Limb (tissue), 2 donors: Measurements from ENCODE around the gene TRIM10.
"Not testable (repeated sequence)": the region's sequence is repeated elsewhere in the genome, so short reads cannot be mapped to it uniquely, and the experiment has no call there.

Source experiments
- DNase-seq, 2 donors: peaks; one replicate each; pipeline ENCODE4 v3.0.0-alpha.2; 2016; ENCODE audit errors: extremely low spot score in 2 of 2

TRIM10 gene

DNA sequence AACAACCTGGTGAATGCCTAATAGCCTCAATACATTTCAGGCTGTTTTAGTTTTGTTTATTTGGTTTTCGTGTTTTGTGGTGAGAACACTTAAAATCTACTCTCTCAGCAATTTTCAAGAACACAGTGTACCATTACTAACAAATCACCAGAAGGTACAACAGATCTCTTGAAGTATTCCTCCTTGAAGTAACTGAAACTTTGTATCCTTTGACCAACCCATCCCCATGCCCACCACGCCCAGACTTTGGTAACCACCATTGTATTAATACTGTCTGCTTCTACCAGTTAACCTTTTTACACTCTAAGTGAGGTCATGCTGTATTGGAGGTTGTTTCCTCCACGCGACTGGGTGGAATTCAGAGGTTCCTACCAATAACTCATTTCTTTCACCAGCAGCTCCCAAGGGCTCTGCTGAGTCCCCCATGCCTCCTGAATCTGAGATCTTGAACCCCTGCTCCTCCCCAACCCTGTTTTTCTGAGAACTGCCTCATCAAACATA, 30.8 kb downstream of the TRIM10 start:
- no peak for DNase-seq

GRCh38 chr6:30129265-30130178, 31.5 kb downstream of the TRIM10 start:
- DNase-seq = no peak

- DNase-seq = no peak
Observed at GRCh38 chr6:30127238-30128093, 33.5 kb downstream of the TRIM10 start.

- no peak for DNase-seq
Observed at GRCh38 chr6:30122515-30122914, 38.5 kb downstream of the TRIM10 start.

- no peak for DNase-seq
Observed at GRCh38 chr6:30121446-30122366, 39.3 kb downstream of the TRIM10 start.

- not testable (repeated sequence) for DNase-seq
Observed at GRCh38 chr6:30118691-30119090, 42.3 kb downstream of the TRIM10 start.

- no peak for DNase-seq
Observed at GRCh38 chr6:30116724-30117123, 44.3 kb downstream of the TRIM10 start.

- DNase-seq = no peak
Observed at GRCh38 chr6:30113841-30114240, 47.2 kb downstream of the TRIM10 start.

GRCh38 chr6:30113003-30113759, 47.8 kb downstream of the TRIM10 start, which contains the start of gene TRIM31:
TRIM31 (minus strand) TSS chr6:30113090; CDS start chr6:30112805, 285 bp downstream.
- no peak for DNase-seq

DNA sequence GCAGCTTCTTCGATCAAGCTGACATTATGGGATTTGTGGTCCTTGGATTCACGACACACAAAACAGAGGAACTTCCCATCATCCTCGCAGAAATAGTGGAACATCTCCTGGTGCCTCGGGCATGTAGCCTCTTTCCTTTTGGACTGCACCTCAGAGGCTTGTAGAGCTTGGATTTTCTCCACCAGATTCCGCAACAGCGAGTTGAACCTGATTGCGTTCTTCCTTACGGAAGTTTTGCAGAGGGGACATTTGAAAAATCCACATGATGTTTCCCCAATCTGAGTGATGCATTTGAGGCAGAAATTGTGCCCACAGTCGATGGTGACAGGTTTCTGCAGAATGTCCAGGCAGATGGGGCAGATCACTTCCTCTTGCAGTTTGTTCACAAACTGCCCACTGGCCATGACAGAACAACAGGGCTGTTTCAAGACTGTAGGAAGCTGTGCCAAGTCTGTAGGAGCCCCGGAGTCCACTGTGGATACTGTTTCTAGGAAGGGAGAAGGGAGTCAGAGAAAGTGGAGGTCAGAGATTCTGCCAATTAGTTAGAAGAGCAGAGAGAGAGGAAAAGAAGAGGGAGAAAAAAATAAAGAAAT, 48.5 kb downstream of the TRIM10 start:
- DNase-seq = no peak

GRCh38 chr6:30111266-30111856, 49.6 kb downstream of the TRIM10 start:
- no peak for DNase-seq

GRCh38 chr6:30104661-30105060, 56.4 kb downstream of the TRIM10 start:
- DNase-seq = no peak

DNA sequence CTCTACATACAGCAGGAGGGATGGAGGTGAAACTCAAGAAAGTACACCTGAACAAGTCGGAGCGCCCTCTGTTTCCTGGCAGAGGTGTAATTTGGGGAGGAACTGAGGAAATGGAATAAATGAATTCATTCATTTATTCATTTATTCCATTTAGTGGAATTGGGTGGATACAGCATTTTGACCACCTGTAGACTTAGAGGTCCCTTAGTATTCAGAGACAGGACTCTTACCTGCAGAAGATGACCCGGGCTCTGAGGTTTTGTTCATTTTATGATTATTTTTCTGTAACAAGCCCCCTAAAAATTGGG, 57.2 kb downstream of the TRIM10 start:
- no peak for DNase-seq

DNA sequence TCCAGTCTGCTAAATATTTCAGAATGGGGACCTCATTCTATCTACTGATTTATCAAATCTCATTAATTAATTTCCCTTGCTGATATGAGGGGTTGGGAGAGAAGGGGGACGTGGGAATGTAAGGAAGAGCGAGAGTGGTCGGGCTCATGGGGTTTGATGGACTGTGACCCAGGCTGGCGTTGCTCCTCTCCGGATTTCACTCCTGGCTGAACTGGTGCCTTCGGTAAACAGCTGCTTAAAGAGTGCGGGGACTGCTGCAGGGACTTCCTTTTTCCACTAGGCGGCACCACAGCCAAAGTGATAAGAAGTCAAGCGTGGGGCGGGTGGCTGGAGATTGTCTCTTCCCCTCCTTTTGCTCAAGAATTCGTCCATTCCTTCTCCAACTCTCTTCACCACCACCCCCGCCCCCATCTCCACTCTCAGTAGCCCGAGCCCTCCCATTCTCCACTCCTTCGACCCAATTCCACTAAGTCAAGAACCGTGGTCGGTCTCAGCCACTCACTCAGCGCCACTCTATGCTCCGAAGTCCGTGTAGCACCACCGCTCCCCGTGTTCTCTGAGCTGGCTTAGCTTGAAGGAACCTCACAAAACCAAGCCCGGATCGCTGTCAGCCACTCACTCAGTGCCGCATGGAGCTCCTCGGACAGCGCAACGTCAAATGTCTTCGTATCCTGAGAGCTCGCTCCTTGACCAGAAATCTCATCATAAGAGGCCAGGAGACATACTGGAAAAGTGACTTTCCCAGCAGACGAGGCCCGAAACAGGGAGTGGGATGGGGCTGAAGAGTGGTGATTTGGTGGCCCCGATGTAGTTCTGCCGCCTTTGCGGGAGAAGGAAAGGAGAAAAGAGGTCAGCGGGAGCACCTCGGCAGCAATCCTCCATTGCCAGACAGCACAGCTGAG, 57.8 kb downstream of the TRIM10 start:
- DNase-seq = peak; percentile 74 to 77

DNA sequence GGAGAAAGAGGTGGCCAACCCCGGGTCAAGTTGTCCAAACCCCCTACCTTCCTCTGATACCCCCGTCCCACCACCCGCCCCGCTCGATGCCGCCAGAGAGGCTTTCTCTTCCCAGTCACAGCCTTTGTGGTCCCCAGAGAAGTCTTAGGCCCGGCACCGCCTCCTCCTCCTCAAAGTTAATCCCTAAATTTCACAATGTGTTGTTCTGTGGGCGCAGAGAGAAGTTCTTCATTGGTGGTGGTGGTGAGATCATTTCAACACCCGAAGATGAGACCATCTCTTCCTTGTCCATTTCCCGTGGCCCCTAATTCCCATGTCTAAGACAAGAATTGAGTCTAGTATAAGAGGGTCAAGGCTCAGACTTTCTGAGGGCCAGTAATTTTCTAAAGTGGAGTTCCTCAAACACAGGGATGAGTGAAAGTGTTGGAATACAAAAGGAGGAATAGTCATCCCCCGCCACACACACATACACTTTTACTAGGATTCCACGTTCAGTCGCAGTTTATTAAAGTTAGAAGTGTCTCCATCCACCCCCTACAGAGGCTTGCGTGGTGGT, 58.5 kb downstream of the TRIM10 start:
- no peak for DNase-seq
